Keratinocyte (primary cell): ENCODE results near the gene SLX4IP.

Experiments
- CTCF ChIP-seq, 3 experiments: IDR thresholded peaks in 1 of 3; conservative IDR thresholded peaks in 1 of 3; optimal IDR thresholded peaks in 1 of 3; 2 replicates in 2 of 3; 3 replicates in 1 of 3; pipeline versions ENCODE3 to v1.5.1; 2011; ENCODE audit warnings: low read length in 3 of 3, mild to moderate bottlenecking in 3 of 3, moderate library complexity in 2 of 3, control low read depth in 1 of 3, inconsistent platforms in 1 of 3; ENCODE audit not compliant: insufficient read depth in 2 of 3; ENCODE audit errors: extremely low read depth in 1 of 3
- EZH2 ChIP-seq: IDR thresholded peaks from one replicate; pipeline ENCODE4 v1.6.1; 2012; ENCODE audit warnings: inconsistent platforms, mild to moderate bottlenecking, low read length, moderate library complexity

GRCh38 chr20:10495173-10495572 lies 60.1 kb downstream of the SLX4IP start:
- TF ChIP-seq CTCF (optimal IDR thresholded peaks at IDR 0.05 in 1 of 3, IDR thresholded peaks at IDR 0.05 in 1 of 3, conservative IDR thresholded peaks at IDR 0.05 in 1 of 3; ENCODE audit: extremely low read depth in 1 of 3, insufficient read depth in 2 of 3, low read length in 3 of 3) (no peak), EZH2 (no peak)
